SW480 (cell line): ENCODE measurements around the gene KLHDC4.
"Not testable (repeated sequence)": the region's sequence is repeated elsewhere in the genome, so short reads cannot be mapped to it uniquely, and the experiment has no call there.

Experiments used
- DNase-seq: peaks from one replicate; pipeline ENCODE4 v3.0.0-alpha.2; 2016; ENCODE audit warnings: low spot score

The KLHDC4 gene

DNA sequence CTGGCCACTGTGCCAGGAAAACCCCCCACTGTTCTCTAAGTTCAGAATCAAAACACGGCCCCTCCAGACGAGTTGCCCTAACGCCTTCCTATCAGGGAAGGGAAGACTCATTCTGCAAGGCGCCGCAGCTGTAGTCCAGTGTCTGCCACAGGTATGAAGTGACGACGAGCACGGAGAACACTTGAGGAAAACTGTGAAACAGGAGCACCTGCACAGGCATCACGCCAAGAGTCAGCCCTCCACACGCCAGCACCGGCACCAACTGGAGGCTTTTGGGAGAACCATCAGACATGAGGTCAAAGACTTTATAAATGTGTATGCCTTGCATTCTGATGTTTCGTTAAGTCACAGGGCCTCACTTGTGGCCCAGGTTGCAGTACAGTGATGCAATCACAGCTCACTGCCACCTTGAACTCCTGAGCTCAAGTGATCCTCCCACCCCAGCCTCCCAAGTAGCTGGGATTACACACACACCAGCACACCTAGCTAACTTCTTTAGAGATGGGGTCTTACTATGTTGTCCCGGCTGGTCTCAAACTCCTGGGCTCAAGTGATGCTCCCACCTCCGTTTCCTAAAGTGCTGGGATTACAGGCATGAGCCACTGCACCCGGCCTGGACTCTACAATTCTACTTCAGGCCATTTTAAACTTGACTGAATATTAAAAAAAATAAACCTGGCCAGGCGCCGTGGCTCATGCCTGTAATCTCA, 22.9 kb downstream of the KLHDC4 start:
- DNase-seq = no peak

- no peak for DNase-seq
These were observed 23.9 kb downstream of the KLHDC4 start for GRCh38 chr16:87741700-87742415.

- no peak for DNase-seq
These were observed 24.8 kb downstream of the KLHDC4 start for GRCh38 chr16:87740909-87741424.

- no peak for DNase-seq
These were observed 25.3 kb downstream of the KLHDC4 start for GRCh38 chr16:87740441-87740840.

- no peak for DNase-seq
These were observed 26.0 kb downstream of the KLHDC4 start for GRCh38 chr16:87739801-87740200.

DNA sequence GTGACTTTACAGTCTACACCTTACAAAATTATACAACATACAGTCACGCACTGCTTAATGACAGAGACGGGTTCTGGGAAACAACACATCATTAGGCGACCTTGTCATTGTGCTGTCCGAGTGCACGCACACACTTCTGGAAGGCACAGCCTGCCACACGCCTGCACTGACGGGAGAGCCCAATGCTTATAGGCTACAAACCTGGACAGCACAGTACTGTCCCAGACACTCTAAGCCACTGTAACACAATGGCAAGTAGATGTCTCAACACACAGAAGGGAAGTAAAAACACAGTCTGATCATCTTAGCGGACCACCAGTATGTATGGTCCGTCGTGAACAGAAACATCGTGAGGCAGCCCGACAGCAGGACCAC, 29.8 kb downstream of the KLHDC4 start:
- DNase-seq = no peak

DNA sequence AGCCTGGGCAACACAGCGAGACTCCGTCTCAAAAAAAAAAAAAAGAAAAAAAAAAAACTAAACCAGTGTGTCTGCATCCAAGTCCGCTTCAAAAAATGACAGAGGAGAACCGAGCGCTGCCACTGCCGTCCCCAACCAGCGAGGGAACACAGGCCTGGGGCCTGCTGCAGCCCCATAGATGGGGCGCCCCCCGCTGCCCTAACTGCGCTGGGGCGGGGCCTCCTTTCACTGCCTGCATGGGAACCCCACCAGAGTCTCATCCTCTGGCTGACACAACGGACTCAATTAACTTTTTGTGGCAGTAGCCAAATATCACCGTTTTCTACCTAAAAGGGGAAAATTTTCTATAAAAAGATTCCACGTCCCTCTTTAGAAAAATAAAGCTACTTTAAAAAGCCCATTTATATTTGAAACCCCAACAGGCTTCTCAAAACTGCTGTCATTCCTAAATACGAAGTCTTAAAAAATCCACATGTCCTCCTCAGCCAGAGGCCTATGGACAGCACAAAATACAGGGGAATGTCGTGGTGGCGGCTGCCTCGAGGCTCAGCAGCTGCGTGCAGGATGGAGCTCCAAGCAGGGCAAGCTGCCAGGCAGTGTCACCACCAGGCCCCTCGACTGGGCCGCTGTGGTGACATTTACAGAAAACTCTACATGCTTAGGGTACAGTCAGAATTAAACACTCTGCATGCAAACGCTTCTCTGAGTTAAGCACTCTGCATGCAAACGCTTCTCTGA, 30.3 kb downstream of the KLHDC4 start:
- no peak for DNase-seq

- DNase-seq = no peak
These were observed 31.1 kb downstream of the KLHDC4 start for GRCh38 chr16:87734644-87735043.

GRCh38 chr16:87733190-87733589, 32.6 kb downstream of the KLHDC4 start:
- DNase-seq = peak; percentile 9

DNA sequence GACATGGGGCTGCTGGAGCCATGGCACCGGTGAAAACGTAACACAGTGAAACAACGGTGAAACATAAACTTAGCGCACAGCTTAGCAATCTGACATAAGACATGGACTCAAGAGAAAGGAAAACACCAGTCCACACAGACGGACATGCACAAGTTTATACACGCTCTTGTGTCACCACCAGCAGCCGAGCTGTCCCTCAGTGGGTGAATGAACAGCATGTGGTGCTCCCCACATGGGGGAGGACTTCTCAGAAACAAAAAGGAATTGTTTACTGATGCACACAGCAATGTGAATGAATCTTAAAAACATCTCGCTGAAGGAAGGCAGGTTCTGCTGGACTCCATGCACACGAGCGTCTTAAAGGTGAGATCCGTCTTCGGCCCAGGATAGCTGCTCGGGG, 34.2 kb downstream of the KLHDC4 start:
- no peak for DNase-seq

DNA sequence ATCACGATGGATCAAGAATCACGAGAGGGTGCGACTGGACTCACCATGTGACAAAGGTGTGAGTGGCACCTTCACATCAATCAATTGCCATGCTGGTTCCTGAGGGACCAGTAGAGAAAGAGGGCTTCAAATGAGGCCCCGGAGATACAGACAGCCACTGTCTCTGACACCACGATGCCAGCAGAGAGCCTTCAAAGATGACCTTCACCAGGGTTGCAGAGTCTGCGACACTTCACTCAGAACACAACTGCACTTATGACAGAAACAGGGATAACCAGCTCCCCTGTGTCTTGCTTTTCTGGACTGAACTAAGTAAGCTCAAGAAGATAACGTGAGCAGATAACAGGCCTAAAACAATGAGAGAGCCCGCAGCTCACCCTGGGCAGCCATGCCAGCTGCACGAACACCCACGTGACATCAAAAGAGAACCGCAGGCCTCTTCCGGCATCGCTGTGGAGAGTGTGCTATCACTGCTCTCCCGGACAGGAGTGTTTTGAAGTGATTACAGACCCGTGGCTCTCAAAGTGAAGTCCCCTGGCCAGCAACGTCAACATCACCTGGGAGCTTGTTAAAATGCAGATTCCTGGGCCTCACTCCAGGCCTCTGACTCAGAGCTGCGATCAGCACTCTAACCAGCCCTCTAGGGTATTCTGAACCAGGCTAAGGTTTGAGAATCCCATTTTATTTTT, 36.4 kb downstream of the KLHDC4 start:
- no peak for DNase-seq

- no peak for DNase-seq
These were observed 37.8 kb downstream of the KLHDC4 start for GRCh38 chr16:87728026-87728425.

DNA sequence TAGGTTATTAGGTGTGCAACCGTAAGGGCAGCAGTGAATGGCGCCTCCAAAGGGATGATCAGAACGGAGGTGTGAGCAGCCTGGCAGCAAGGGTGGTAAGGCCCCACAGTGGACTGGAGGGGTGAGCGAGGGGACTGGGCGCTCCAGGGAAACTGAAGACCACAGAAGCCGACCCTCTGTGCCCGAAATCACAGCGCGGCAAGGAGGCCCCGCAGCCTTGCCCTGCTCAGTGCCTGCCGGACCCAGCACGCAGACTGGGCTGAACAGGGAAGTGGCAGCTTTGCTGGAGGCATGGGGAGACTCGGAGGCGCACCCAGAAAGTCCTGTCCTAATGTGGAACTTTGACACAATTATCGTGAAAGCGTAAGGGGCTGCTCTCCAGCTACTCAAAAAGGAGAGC, 38.4 kb downstream of the KLHDC4 start:
- DNase-seq = no peak

- DNase-seq = not testable (repeated sequence)
These were observed 39.2 kb downstream of the KLHDC4 start for GRCh38 chr16:87726577-87726976.

DNA sequence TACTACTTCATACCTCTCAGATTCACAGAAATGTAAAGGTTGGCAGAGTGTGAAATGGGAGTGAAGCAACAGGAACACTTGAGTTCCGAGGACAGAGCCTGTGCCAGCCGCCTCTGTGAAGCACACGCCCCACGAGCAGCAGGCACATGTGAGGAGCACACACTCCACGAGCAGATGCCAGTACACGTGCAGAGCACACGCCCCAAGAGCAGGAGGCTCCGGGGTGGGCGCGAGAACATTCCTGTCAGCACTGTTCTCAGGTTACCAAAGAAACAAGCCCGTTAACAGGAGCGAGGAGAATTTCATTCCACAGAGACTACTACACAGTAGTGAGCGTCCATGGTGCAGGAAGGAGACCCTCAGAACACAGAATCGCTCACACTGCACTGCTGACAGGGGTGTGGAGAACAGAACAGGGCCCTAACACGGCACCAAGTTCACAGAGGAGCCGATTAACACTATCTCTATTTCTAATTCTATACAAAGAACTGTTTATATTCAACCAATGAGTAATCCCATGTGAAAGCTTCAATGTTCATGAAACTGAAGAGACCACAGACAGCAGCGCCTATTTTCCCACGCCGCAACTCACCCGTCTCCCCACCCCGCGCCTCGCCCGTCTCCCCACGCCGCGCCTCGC, 40.1 kb downstream of the KLHDC4 start:
- DNase-seq = peak; percentile 79

GRCh38 chr16:87724490-87725291, 41.1 kb downstream of the KLHDC4 start:
- peak; percentile 64 for DNase-seq

DNA sequence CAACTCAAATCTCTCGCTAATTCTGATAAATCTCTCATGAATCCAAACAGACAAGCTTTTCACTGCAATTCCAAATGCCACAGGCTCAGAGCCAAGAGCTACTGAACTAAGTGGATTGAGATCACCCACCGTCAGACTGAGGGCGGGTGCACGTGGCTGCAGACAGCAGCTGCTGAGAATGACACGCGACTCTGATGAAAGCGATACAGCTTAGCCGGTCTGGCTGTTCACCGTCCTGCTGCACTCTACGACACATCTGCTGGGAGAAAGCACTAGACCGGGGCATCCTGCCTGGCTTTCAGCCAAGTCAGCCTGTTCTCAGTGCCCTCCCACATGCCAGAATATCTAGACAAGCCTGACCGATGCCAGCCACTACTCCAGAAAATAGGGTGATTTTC, 42.6 kb downstream of the KLHDC4 start:
- DNase-seq = peak; percentile 62

- no peak for DNase-seq
These were observed 43.1 kb downstream of the KLHDC4 start for GRCh38 chr16:87722590-87723225.

DNA sequence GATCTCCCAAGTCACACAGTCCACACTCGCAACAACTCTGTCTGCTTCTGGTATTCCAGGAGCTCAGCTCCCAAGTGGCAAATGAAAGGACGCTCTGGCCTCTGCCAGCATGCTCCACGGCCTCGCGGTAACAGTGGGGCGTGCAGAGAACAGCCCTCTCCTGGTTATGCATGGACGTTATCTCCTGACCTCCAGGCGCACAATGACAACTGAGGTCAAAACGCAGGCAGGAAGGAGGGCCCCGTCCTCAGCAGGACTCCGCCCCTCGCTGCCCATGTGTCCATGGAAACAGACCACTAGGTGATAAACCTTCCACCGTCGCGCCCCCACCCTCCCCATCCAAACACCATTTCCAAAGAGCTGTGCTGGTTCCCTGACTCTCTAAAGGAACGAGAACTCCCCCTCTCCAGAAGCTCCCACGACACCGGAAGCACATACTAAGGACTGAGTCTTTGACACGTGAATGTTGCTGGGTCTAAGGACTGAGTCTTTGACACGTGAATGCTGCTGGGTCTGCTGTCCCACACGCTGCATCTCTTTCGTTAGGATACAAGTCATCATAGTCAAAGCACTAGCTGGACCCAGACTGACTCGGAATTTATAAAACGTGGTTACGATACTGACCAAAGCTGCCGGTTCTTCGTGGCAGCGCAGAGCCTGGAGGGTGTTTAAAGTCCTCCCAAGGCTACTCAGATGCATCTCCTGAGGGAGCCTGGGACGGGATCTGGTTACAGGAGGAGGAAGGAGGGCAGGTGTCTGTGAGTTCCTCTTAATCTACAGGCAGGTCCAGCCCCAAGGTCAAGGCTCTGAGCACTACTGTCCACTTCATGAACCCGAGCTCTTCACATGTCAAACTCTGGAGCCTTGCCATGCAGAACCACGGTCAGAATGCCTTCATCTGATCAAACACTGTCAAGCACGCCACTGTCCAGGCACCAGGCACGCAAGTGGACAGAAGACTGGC, 43.9 kb downstream of the KLHDC4 start:
- DNase-seq = no peak
